ENCODE results near the gene LCOR. TPM values are rescaled to one million over a fixed set of nuclear protein-coding genes. Genes with fewer than 3 reads are reported as not detected.

Gene LCOR
- total and polyA plus RNA-seq, 9 of the 15 experiments (the other 6 are each of a cell fraction or from before 2014, with no cell fraction given): 3.6 to 25.2 (median 14.4) TPM

GRCh38 chr10:96889415-96890171, 57.5 kb downstream of the LCOR start:
- WGBS (ENCODE audit: insufficient coverage, low coverage, missing lambda C conversion rate): 83% methylated on average over 9 of the region's 12 CpGs
- Histone ChIP-seq H3K79me2 (ENCODE audit: control insufficient read depth, insufficient read depth, low read length) (peaks cover 89% of the 10 kb centered on the region), H3K4me3 (no peak overlapping the region), H3K4me1 (replicated peaks in 1 of 2; ENCODE audit: control insufficient read depth in 2 of 2, insufficient read depth in 2 of 2, low read length in 2 of 2) (no peaks in the 10 kb centered on the region; a peak in 1 of 5 replicates), H3K9me3 (replicated peaks; ENCODE audit: control insufficient read depth, insufficient read depth, low read depth, low read length) (no peaks in the 10 kb centered on the region), H3K9me1 (ENCODE audit: control insufficient read depth, insufficient read depth, low read length) (no peaks in the 10 kb centered on the region), H3K27ac (ENCODE audit: extremely low read depth, low read depth, low read length) (no peak overlapping the region), H3K9ac (ENCODE audit: insufficient read depth in 1 of 2, low read depth in 2 of 2, low read length in 2 of 2) (no peak overlapping the region), H3K4me2 (ENCODE audit: insufficient read depth, low read length) (no peak overlapping the region), H2AFZ (ENCODE audit: low read depth, low read length) (no peak overlapping the region), H4K20me1 (replicated peaks; ENCODE audit: control insufficient read depth, insufficient read depth, low read length) (no peaks in the 10 kb centered on the region), H3K36me3 (ENCODE audit: control insufficient read depth, insufficient read depth, low read length) (peaks cover 8% of the 10 kb centered on the region; the same call in 1 of the 3 replicates), H3K27me3 (ENCODE audit: control insufficient read depth in 2 of 2, insufficient read depth in 2 of 2, low read length in 2 of 2) (no peaks in the 10 kb centered on the region)
- TF ChIP-seq ERF (CRISPR knock-in tag; IDR thresholded peaks at IDR 0.05): no peak
- no peak for TF ChIP-seq MAX (CRISPR knock-in tag; IDR thresholded peaks at IDR 0.05)
- no peak for TF ChIP-seq PKNOX1 (IDR thresholded peaks at IDR 0.05)
- TF ChIP-seq SMARCC2 (IDR thresholded peaks at IDR 0.05; ENCODE audit: low read depth): no peak
- no peak for TF ChIP-seq HDAC2 (IDR thresholded peaks at IDR 0.05)
- TF ChIP-seq ZNF324 (CRISPR knock-in tag; IDR thresholded peaks at IDR 0.05): no peak
- no peak for TF ChIP-seq HNRNPUL1 (IDR thresholded peaks at IDR 0.05; ENCODE audit: low read length)
- TF ChIP-seq CBX1 (IDR thresholded peaks at IDR 0.05; ENCODE audit: low read depth): no peak
- BruUV-seq (replicated peaks): no TSS peak
- CTCF ChIA-PET (ENCODE audit: low intra/inter-chr PET ratio): no interaction called here
- DNase-seq (ENCODE audit: extremely low read depth in 1 of 4, low spot score in 3 of 4): no peak
- FAIRE-seq: no peak
- in situ Hi-C loops (cut with MboI) (no loop called here), intact Hi-C loops (cut with micrococcal nuclease) (no loop called here)
- ATAC-seq: no peak
- POLR2A ChIA-PET: interaction anchor here (0.5 kb wide), 1 partner anchor 14 kb away, joined by 3 read pairs; no protein-coding TSS in a partner anchor
